PC-9 (cell line): ENCODE data around the gene LAMA5.

ENCODE experiments used
- EZH2 ChIP-seq: fragments of 200-600 bp; sonication (generic); IDR thresholded peaks from 2 replicates; pipeline ENCODE4 v1.8.0; 2017; ENCODE audit warnings: antibody characterized with exemption, low read depth
- TF ChIP-seq, protein P1 (sequence below): fragments of 200-600 bp; sonication (generic); conservative IDR thresholded peaks from 2 replicates; pipeline ENCODE4 v1.6.1; 2017; ENCODE audit warnings: mixed run types, antibody characterized with exemption, mild to moderate bottlenecking, moderate library complexity

DNA sequence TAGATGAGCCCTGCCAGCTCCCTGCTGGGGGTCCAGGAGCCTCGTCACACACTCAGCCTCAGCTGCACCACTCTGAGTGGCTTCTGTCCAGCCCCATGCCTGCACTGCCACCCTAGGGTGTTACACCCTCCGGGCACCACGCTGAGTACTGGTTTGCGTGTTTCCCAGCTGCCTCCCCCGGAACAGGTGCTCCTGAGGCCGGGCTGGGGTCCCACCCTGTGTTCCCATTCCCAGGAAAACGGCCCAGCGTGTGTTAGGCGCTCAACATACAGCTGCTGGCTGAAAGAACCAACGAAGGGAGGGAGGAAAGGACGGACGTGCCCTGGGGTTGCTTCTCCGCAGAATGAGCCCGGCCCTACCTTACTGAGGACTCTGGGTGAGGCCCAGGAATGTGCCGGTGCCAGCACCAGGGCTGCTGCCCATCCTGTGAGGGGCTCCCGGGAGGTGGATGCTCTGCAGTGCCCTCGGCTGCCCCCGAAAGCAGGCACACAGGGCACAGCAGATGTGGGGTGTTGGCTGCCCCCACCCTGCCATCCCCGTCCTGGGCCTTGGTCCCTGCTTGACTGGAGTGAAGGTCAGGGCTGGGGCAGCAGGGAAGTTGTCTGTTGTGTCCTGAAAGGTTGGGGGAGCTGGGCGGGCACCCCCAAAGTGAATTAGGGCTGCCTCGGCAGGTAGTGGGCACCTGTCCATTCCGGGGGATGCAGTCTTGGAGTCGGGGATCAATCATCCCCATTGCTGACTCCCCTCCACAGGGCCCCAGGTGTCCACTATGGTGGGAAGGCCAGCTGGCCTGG is 16.3 kb downstream of the LAMA5 start:
- no peak for TF ChIP-seq EZH2
- TF ChIP-seq, protein P1, sequence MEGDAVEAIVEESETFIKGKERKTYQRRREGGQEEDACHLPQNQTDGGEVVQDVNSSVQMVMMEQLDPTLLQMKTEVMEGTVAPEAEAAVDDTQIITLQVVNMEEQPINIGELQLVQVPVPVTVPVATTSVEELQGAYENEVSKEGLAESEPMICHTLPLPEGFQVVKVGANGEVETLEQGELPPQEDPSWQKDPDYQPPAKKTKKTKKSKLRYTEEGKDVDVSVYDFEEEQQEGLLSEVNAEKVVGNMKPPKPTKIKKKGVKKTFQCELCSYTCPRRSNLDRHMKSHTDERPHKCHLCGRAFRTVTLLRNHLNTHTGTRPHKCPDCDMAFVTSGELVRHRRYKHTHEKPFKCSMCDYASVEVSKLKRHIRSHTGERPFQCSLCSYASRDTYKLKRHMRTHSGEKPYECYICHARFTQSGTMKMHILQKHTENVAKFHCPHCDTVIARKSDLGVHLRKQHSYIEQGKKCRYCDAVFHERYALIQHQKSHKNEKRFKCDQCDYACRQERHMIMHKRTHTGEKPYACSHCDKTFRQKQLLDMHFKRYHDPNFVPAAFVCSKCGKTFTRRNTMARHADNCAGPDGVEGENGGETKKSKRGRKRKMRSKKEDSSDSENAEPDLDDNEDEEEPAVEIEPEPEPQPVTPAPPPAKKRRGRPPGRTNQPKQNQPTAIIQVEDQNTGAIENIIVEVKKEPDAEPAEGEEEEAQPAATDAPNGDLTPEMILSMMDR: no peak
